Stimulated activated CD4-positive, alpha-beta T cell treated with anti-CD3 and anti-CD28 coated beads, Interleukin-15, amount 100 ng/mL, for 24 hours (primary cell): ENCODE data around the gene ABHD17A.
"Not testable (repeated sequence)": the region's sequence is repeated elsewhere in the genome, so short reads cannot be mapped to it uniquely, and the experiment has no call there.

Experiments used
- DNase-seq: peaks from one replicate; pipeline ENCODE4 v3.0.0-alpha.2; 2020

Gene ABHD17A

DNA sequence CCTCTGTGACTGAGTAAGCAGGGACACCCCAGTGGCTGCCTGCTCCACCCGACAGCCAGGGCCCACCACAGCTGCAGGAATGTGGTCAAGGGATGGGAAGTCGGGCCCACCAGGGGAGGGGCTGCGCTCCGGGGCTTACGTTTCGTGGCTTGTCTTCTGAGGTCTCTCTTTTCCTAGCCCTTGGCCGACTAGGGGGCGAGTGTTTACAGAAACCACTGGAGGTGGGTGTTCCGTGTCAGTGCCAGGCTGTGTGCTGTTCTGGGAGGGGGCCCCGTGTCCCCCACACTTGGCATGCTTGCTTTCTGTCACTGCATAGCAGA, 24.4 kb upstream of the ABHD17A start:
- DNase-seq: no peak

DNA sequence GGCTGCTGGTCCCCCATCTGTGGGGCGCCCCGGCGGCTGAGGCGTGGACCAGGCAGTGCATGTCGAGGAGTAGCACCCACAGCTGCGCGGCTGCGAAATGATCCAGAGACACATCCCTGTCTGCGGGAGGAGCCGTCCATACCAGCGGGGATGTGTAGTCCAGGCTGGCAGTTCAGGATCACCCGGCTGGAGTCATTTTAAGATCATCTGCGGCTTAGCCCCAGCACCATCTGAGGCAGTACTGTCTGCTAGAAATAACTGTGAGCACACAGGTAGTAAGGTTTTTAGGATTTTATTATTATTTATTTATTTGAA, 23.0 kb upstream of the ABHD17A start:
- DNase-seq: no peak

DNA sequence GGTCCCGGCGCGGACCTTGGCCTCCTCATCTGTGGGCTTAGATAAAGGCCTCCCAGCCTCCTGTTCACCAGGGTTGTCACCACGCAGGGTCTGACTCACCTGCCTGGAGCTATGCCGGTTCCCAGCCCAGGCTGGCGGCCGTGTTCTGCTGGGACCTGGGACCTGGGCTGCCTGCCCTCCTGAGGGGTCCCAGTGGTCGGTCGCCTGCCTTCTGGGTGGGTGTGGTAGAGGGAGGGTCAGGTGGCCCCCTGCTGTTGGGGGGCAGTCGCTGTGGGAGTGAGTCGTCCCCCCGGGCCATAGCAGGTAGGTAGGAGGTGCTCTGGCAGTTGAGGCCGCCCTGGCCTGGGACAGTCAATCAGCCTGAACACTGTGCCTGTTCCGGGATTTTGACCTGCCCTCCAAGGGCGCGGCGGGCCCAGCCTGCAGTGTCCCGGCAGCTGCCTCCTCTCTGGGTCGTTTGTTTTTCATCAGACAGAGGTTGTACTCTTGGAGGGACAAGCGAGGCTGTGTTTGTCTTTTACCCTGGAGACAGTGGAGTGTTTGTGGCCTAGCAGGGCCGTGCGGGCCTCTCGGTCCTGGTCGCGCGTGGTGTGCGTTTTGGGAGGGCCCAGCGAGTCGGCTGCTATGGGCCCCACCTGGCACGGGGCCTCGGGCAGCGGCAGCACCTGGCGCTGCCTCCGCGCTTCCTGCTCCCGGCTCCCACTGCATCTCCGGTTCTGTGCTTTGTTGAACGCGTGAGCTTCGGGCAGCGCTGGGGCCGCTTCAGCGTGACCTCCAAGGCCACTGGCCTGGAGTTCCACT, 22.5 kb upstream of the ABHD17A start:
- no peak for DNase-seq

DNA sequence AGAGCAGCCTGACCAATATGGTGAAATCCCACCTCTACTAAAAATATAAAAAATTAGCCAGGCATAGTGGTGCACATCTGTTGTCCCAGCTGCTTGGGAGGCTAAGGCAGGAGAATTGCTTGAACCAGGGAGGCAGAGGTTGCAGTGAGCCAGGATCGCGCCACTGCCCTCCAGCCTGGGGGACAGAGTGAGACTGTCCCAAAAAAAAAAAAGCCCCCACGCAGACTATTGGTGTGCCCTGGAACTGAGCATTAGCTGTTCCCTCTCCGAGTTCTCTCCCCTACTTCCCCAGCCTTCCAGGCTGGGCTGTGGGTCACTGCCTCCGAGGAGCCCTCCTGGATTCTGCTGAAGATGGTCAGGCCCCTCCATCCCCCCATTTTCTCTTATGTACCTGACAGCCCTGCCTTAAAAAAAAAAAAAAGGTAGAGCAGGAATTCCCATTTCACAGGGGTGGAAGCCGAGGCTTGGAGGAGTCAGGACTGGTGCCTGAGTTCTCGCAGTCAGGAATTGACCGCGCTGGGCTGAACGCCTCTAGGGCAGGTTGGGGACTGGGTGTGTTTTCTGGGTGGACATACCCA, 21.8 kb upstream of the ABHD17A start:
- no peak for DNase-seq

DNA sequence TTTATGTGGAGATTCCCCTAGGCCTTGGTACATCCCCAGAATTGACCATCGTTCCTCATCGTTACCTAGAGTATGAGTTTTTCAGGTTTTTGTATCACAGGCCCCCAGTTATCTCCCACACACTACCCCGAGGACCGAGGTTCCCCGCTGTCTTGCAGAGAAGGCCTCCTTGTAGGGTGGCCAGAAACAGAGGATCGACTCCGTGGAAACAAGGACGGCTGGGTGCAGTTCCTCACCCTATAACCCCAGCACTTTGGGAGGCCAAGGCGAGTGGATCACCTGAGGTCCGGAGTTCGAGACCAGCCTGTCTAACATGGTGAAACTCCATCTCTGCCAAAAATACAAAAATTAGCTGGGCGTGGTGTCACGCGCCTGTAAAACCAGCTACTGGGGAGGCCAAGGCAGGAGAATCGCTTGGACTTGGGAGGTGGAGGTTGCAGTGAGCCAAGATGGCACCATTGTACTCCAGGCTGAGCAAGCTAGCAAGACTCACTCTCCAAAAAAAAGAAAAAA, 20.6 kb upstream of the ABHD17A start:
- DNase-seq: no peak

DNA sequence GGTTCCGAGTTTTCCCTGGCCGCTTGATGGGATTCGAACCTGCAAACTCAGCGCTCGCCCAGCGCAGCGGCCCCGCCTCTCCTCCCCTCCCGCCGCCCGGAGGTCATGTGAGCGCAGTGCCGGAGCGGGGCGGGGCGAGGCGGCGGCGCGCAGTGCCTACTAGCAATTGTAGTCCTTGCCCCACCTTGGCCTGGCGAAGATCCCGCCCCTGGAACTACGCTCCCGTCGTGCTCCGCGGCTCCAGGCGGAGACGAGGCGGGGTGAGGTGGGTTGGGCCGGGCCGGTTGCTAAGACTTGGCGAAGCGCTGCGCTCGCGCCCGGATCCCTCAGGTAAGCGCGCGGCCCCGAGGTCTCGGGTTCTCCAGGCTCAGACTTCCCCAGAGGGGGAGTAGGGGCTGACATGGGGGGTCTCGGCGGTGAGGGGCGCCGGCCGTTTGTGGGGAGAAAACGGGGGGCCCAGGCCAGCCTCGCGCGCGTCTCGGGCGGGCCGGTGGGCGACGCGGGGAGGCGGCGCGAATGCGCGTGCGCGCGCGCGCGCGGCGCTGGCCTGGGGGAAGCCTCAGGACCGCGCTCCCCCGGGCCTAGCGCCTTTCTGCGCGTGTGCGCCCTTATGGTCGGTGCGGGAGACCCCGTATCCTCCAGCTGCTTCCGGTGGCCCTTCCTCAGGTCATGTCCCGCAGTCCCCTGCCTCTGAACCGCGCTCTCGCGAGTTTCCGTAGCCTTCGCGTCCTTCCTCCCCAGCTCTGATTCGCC, 20.0 kb upstream of the ABHD17A start, which contains the start of the genes ADAT3 and SCAMP4:
Gene ADAT3 (plus strand): TSS at position 290 of the 753 bp plus-strand sequence. CDS start 6,649 bp downstream, outside the sequence.
Gene SCAMP4 (plus strand): TSS at position 290 of the 753 bp plus-strand sequence. CDS start 9,621 bp downstream, outside the sequence.
- DNase-seq: peak; percentile 100

DNA sequence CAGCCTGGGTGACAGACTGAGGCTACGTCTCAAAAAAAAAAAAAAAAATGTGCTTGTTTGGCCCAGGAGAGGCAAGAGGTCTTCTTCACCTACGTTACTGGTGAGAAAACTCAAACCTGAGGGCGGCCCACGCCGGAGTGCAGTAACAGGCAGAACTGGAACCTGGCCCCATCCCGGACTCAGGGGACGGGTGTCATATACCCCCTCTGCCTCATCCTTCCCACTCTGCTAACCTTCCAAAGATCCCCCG, 19.5 kb upstream of the ABHD17A start:
- DNase-seq: no peak

DNA sequence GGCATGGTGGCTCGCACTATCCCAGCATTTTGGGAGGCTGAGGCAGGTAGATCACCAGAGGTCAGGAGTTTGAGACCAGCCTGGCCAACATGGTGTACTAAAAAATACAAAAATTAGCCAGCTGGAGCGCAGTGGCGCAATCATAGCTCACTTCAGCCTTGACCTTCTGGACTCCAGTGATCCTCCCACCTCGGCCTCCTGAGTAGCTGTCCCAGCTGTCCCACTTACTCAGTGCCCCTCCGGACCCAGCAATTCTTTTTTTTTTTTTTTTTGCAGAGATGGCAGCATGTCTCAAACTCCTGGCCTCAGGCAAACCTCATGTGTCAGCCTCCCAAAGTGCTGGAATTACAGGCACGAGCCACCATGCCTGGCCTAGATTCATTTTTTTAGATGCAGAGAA, 17.6 kb upstream of the ABHD17A start:
- DNase-seq: no peak

DNA sequence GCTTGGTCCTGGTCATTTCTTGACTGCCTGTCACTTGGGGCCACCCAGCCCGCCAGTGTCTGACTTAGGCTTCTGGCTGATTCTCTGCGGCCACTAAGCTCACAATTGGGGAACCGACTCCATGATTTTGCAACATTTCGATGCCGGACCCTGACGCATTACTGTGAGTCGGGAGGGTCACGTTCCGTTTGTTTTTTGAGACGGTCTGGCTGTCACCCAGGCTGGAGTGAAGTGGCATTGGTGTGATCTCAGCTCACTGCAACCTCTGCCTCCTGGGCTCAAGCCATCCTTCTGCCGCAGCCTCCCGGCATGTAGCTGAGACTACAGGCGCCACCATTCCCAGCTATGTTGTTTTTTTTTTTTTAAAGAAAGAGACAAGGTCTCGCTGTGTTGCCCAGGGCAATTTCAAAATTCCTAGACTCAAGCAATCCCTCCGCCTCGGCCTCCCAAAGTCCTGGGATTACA, 16.7 kb upstream of the ABHD17A start:
- DNase-seq: no peak

DNA sequence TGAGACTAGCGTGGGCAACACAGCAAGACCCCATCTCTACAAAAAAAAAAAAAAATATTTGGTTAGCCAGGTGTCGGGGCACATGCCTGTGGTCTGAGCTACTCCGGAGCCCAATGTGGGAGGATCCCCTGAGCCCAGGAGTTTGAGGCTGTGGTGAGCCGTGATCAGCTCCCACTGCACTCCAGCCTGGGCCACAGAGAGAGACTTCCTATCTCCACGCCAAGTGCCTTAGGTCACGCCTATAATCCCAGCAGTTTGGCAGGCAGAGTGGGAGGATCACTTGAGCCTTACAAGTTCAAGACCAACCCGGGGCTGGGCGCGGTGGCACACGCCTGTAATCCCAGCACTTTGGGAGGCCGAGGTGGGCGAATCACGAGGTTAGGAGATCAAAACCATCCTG, 11.2 kb upstream of the ABHD17A start:
- DNase-seq: no peak

DNA sequence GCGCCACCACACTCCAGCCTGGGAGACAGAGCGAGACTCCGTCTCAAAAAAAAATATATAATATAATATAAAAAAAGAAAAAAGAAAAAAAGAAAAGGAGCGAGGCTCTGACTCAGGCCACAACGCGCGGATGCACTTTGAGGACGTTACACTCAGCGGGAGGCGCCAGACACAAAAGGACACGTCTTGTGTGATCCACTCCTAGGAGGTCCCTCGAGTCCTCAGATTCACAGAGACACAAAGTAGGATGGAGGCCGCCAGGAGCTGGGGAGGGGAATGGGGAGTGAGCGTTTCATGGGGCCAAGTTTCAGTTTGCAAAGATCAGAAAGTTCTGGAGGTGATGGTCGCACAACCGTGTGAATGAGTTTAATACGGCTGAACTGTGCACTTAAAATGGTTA, 8.5 kb upstream of the ABHD17A start:
- DNase-seq: no peak

DNA sequence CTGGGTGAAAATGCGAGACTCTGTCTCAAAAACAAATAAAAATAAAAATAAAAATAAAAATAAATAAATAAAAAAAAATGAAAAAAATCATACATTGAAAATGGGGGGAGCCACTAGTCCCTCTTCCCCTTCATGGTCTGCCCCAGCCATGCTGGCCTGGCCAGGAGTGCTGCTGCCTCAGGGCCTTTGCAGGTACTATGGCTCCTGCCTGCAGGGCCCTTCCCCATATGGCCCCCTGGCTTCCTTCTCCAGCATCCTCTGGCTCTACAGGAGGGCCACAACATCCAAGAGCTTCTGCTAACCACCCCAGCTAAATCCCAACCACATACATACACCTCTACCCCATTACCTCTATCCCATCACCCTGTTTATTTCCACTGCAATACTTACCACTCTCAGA, 4.6 kb upstream of the ABHD17A start:
- DNase-seq: no peak

DNA sequence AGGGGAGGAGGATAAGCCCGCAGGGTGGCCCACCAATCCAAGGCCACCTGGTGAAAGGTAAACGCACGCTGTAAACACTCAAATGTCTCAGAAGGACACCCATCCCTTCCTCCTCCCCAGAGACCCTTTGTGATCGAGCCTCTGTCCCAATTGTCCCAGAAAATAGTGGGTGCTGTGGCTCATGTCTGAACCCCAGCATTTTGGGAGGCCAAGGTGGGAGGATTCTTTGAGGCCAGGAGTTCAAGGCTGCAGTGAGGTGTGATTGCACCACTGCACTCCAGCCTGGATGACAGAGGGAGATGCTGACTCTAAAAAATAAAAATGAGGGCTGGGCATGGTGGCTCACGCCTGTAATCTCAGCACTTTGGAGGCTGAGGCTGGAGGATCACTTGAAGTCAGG, 3.1 kb upstream of the ABHD17A start:
- no peak for DNase-seq

DNA sequence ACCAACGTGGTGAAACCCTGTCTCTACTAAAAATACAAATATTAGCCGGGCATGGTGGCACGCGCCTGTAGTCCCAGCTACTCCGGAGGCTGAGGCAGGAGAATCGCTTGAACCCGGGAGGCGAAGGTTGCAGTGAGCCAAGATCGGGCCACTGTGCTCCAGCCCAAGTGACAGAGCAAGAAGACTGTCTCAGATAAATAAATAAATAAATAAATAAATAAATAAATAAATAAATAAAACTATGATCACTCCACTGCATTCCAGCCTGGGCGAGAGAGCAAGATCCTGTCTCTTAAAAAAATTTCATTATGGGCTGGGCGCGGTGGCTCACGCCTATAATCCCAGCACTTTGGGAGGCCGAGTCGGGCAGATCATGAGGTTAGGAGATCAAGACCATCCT, 1.1 kb upstream of the ABHD17A start:
- DNase-seq: not testable (repeated sequence)

DNA sequence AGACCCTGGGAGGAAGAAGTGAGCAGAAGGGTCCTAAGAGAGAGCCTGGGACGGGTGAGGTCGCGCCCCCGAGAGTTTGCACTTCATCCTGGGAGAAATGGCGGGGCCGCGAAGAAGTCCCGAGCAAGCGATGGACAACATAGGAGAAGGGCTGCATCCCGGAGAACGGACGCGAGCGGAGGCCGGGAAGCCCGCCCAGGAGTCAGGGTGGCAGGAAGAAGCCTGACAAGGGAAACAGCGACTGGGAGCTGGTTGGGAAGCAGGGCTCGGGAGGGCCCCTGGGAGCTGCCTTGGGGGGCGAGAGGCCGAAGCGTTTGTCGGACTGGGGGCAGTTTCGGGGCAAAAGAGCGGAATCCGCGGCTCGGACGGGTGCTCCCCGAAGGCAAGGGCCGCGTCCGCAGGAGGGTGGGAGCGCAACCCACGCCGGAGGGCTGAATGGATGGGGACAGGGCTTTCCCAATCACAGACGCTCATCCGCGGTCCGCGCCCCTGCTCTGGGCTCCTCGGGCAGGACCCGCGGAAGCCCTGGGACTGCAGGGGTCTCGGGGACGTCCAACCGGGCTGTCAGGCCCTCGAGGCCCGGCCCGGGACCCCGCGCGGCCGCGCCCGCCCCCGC, 469 bp downstream of the ABHD17A start:
- no peak for DNase-seq

DNA sequence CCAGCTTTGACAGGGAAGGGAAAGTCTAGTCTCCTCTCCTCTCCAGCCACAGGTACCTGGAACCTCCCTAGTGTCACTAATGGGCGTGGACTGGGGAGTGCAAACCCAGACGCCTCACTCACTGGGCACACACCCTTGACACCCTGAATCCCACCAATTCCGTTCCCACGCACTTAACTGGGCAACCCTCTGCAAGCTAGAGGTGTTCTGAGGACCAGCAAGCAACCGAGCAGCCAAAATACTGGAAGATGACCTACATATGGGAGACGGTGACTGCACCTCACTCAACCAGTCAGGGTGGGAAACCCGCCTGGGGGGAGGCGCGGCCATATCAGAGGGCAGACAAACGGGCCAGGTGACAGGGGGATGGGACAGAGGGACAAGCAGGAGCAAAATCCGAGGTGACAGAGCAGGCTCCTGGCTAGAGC, 991 bp downstream of the ABHD17A start:
- no peak for DNase-seq

DNA sequence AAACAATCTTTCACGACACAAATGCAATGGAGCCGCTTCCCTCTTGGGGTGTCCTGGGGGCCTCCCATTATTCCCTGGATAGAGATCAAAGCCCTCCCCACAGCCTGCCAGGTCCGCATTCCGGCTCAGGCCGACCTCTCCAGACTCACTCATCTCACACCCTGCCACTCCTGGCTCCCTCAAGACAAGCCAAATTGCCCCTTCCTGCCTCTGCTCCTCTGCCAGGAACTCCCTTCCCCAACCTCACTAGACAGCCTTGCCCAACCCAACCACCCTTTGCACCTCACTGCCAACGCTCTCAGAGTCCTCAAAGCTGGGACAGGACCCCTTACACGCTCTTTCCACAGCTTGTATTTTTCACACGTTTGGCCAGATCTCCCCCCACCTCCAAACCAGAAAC, 1.5 kb downstream of the ABHD17A start:
- DNase-seq: no peak

DNA sequence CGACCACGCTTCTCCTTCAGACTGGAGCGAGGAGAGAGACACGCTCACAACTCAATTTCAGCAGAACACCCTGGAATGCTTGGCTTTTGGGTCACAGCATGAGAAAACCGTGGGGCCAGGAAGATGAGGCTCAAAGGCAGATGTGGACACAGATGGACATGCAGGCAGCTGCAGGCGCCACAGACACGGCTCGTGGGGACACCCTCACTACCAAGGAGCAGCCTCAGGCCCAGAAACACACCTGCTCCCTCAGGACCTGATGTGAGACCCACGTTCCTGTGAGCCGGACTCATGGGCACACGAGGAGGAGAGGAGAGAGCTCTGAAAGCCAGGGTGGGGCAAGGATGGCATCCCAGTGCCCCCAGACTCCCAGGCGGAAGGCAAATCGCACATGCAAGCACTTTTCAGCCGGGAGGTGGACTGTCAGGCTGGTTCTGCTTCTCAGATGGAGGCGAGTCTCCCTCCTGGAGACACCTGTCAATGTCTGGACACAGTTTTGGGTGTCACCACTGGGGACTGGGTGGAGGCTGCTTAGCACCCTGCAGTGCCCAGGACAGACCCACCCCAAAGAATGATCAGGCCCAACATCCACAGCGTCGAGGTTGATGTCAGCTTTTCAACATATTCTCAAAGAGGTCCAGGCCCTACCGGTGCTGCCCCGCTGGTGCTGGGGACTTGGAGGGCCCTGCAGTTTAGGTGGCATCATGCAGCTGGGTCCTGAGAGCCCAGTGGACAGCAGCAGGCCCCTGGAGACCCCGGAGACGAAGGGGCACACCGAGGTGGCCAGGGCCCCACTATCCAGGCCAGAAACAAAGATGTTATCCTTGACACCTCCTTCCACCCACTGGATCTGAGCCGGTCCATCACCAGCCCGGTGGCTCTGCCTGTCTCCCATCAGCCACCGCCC, 2.3 kb downstream of the ABHD17A start:
- no peak for DNase-seq

DNA sequence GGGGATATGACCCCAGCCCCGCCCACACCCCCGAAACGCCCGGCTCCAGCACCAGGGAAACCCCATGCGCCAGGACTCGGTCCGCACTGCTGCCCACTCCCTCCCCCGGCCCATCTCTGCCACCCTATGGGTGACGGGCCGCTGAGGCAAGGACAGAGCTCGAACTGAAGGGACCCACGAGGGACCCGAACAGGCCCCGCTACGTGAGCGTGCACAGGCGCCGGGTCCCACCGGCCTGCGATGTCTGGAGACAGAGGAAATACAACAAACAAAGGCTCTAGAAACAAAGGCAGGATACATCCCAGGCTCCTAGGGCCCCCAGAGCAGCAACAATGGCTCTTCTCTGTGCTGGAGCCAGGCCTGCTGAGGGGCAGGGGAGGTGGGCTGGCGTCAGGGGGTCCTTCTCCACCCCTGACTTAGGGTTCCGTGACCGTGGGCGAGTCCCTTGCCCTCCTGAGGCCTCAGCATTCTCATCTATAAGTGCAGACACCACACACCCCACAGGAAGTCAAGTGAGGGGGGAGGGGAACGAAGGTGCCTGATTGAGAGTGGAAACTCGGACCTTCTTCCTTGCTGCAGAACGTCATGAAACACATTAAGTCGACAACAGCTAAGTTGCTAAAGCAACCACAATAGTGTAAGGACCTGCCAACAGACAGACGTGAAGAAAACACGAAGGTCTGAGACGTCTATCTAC, 3.1 kb downstream of the ABHD17A start:
- DNase-seq: peak; percentile 80

DNA sequence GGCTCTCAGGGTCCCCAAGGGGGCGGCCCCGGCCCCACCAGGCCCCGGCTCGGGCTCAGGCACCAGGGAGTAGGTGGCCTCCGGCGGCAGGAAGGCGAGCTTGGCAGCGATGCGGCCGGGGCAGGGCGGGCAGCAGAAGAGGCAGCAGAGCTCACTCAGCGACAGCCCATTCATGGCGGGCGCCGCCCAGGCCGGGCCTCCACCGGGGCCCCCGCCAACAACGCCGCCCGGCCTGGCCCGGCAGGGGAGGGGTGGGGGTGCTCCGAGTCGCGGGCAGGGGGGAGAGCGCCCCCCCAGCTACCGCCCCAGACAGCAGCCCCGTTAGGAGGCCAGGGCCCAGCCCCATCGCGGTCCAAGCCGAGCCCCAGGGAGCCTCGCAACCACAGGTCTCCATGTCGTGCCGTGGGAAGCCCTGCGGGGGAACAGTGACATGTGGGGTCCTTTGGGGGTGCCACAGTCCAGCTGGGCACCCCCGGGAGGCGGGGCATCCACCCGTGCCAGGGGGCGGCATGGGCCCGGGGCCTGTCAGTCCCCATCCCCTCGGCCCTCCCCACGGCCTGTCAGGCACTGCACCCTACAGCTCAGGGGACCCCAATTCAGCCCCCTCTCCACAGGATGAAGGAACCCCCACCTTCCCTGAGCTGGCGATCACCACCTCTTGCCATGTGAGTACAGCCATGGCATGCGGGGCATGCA, 3.8 kb downstream of the ABHD17A start:
- DNase-seq: not testable (repeated sequence)
